Neural progenitor cell (in vitro differentiated cells): Measurements from ENCODE around the gene ZNF501. TPM values are rescaled to one million over a fixed set of nuclear protein-coding genes. Genes with fewer than 3 reads are reported as not detected.

Source experiments
- DNase-seq: peaks from one replicate; pipeline ENCODE4 v3.0.0-alpha.2; 2016; ENCODE audit warnings: low spot score
- H2AFZ ChIP-seq: fragments of 200-600 bp; sonication (generic); replicated peaks from 2 replicates; pipeline ENCODE4 v1.6.1; 2016; ENCODE audit warnings: antibody characterized with exemption
- H3F3A ChIP-seq: fragments of 200-600 bp; sonication (generic); 2 replicates; pipeline ENCODE4 v1.6.1; 2016; ENCODE audit warnings: antibody characterized with exemption, low read depth
- H3K27ac ChIP-seq: fragments of 200-600 bp; sonication (generic); 2 replicates; pipeline ENCODE4 v1.5.1; 2016; ENCODE audit warnings: mild to moderate bottlenecking
- H3K27me3 ChIP-seq: fragments of 200-600 bp; sonication (generic); 2 replicates; pipeline ENCODE4 v1.6.1; 2016; ENCODE audit warnings: mild to moderate bottlenecking, moderate library complexity
- H3K36me3 ChIP-seq: fragments of 200-600 bp; sonication (generic); 2 replicates; pipeline ENCODE4 v1.5.1; 2016
- H3K4me1 ChIP-seq: fragments of 200-600 bp; sonication (generic); 2 replicates; pipeline ENCODE4 v1.6.1; 2016; ENCODE audit warnings: mixed run types
- H3K4me2 ChIP-seq: fragments of 200-600 bp; sonication (generic); 2 replicates; pipeline ENCODE4 v1.6.1; 2016
- H3K4me3 ChIP-seq: fragments of 200-600 bp; sonication (generic); 2 replicates; pipeline ENCODE4 v1.5.1; 2016
- H3K79me2 ChIP-seq: fragments of 200-600 bp; sonication (generic); 2 replicates; pipeline ENCODE4 v1.6.1; 2016; ENCODE audit warnings: low read depth
- H3K9ac ChIP-seq: fragments of 200-600 bp; sonication (generic); 2 replicates; pipeline ENCODE4 v1.6.1; 2016
- H3K9me3 ChIP-seq: fragments of 200-600 bp; sonication (generic); 2 replicates; pipeline ENCODE4 v1.5.1; 2016; ENCODE audit warnings: low read depth
- H4K20me1 ChIP-seq: fragments of 200-600 bp; sonication (generic); 2 replicates; pipeline ENCODE4 v1.6.1; 2016; ENCODE audit warnings: low read depth
- H3K27ac Mint-ChIP-seq: 3 replicates; pipeline ENCODE4 v1.8.0; 2021; ENCODE audit warnings: mixed read lengths
- H3K27me3 Mint-ChIP-seq: 2 replicates; pipeline ENCODE4 v1.8.0; 2022; ENCODE audit warnings: low read depth, mild to moderate bottlenecking, inconsistent platforms, moderate library complexity, mixed read lengths; ENCODE audit not compliant: insufficient read depth
- H3K36me3 Mint-ChIP-seq: 3 replicates; pipeline ENCODE4 v1.8.0; 2021; ENCODE audit warnings: mixed read lengths
- H3K4me1 Mint-ChIP-seq: 3 replicates; pipeline ENCODE4 v1.8.0; 2021; ENCODE audit warnings: mixed read lengths
- H3K4me3 Mint-ChIP-seq: 3 replicates; pipeline ENCODE4 v1.8.0; 2021; ENCODE audit warnings: mild to moderate bottlenecking, moderate library complexity, mixed read lengths
- H3K9me3 Mint-ChIP-seq: 3 replicates; pipeline ENCODE4 v1.8.0; 2020; ENCODE audit warnings: mixed read lengths
- EZH2 ChIP-seq: fragments of 200-600 bp; sonication (generic); IDR thresholded peaks from 2 replicates; pipeline ENCODE4 v1.6.1; 2017; ENCODE audit warnings: antibody characterized with exemption, mild to moderate bottlenecking, moderate library complexity
- EZH2phosphoT487 ChIP-seq: fragments of 200-600 bp; sonication (generic); IDR thresholded peaks from 2 replicates; pipeline ENCODE4 v1.6.1; 2017; ENCODE audit warnings: antibody characterized with exemption
- total RNA-seq: library from RNA; depleted of rRNA; stranded (reverse); fragments of >200 nt; gene quantifications from 2 replicates; pipeline ENCODE4 v1.2.3, GENCODE V29; 2015; ENCODE audit warnings: low replicate concordance
- TF ChIP-seq, protein P1 (sequence below): fragments of 200-600 bp; sonication (generic); IDR thresholded peaks from 2 replicates; pipeline ENCODE4 v1.5.1; 2017; ENCODE audit warnings: antibody characterized with exemption, mild to moderate bottlenecking

The ZNF501 gene
- 9.9 and 12.6 TPM in 2 replicates for total RNA-seq

DNA sequence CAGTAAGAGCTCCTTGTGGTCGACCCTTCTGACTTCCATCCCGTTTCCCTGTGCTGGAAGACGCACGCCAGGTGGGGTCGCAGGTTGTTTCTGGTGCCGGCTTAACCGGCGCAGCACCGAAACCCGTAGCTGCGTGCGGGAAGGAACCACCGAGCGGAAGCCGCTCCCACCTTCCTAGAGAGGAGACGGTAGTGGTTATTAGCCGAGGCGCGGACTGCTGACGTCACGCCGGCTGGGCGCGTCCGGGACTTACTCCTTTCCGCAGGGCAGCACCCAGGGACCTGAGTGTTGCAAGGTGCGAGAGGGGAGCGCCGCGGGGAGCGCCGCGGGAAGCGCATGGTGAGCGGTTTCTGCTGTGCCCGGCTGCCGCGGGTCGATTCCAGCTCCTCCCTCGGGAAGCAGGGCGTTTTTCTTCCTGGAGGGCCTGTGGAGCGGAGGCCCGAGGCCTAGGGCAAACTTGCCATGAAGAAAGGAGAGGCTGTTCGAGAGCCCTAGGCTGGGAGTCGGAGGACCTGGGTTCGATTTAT is at the start of gene ZNF501:
ZNF501 (plus strand) TSS at position 252 of the 527 bp plus-strand sequence. CDS start 4,787 bp downstream, outside the sequence.
- H3K4me3 ChIP-seq = peak within 1 kb of the TSS; percentile 91
- no peak for TF ChIP-seq EZH2phosphoT487
- TF ChIP-seq, protein P1, sequence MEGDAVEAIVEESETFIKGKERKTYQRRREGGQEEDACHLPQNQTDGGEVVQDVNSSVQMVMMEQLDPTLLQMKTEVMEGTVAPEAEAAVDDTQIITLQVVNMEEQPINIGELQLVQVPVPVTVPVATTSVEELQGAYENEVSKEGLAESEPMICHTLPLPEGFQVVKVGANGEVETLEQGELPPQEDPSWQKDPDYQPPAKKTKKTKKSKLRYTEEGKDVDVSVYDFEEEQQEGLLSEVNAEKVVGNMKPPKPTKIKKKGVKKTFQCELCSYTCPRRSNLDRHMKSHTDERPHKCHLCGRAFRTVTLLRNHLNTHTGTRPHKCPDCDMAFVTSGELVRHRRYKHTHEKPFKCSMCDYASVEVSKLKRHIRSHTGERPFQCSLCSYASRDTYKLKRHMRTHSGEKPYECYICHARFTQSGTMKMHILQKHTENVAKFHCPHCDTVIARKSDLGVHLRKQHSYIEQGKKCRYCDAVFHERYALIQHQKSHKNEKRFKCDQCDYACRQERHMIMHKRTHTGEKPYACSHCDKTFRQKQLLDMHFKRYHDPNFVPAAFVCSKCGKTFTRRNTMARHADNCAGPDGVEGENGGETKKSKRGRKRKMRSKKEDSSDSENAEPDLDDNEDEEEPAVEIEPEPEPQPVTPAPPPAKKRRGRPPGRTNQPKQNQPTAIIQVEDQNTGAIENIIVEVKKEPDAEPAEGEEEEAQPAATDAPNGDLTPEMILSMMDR = no peak
- no peak for TF ChIP-seq EZH2
- no peaks in the 10 kb centered on the region for H3K4me1 ChIP-seq
- H3K9me3 ChIP-seq = peaks cover 42% of the 10 kb centered on the region
- peak within 1 kb of the TSS; percentile 99 for H2AFZ ChIP-seq
- peaks cover 6% of the 10 kb centered on the region for H3K79me2 ChIP-seq
- H3F3A ChIP-seq = peaks cover 5% of the 10 kb centered on the region
- Mint-ChIP-seq H3K27ac (no peak within 1 kb of the TSS), H3K9me3 (peaks cover 64% of the 10 kb centered on the region), H3K4me3 (peak within 1 kb of the TSS; percentile 65), H3K36me3 (peaks cover 11% of the 10 kb centered on the region), H3K27me3 (no peaks in the 10 kb centered on the region), H3K4me1 (no peaks in the 10 kb centered on the region)
- H3K9ac ChIP-seq = peak within 1 kb of the TSS; percentile 75
- no peak within 1 kb of the TSS for H3K27ac ChIP-seq
- peaks cover 33% of the 10 kb centered on the region for H3K36me3 ChIP-seq
- DNase-seq = peak; percentile 89
- no peaks in the 10 kb centered on the region for H4K20me1 ChIP-seq
- peak within 1 kb of the TSS; percentile 76 for H3K4me2 ChIP-seq
- H3K27me3 ChIP-seq = no peaks in the 10 kb centered on the region

DNA sequence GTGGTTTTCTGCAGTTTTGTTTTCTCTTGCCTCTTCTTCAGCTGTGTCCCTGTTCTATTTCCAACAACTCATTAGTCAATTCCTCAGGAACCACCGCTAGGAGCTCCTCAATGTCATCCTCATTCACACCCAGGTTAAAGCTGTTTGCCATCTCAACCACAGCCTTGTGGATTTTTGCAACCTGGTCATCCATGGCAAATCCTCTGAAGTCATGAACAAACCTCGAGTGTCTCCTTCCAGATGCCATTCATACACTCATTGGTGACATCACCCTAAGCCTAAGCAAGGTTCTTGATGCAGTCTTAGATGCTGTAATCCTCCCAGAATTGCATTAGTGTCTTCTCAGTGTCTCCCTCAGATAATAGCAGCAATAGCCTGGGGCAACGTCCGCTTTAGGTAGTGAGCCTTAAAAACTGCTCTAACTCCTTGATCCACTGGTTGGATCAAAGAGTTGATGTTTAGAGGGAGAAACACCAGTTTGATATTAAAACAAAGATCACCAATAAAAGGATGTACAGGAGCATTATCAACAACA is 48.4 kb upstream of the ZNF501 start:
- no peak for TF ChIP-seq EZH2
- no peak for TF ChIP-seq EZH2phosphoT487
- TF ChIP-seq, protein P1 = no peak
- no peaks in the 10 kb centered on the region for H3K9me3 ChIP-seq
- H3K4me1 Mint-ChIP-seq = peaks cover 3% of the 10 kb centered on the region
- no peak overlapping the region for H3K4me2 ChIP-seq
- H3F3A ChIP-seq = no peaks in the 10 kb centered on the region
- H3K79me2 ChIP-seq = no peaks in the 10 kb centered on the region
- H2AFZ ChIP-seq = no peak overlapping the region
- no peak overlapping the region for H3K4me3 ChIP-seq
- peaks cover 22% of the 10 kb centered on the region for H3K36me3 Mint-ChIP-seq
- no peaks in the 10 kb centered on the region for H3K27me3 ChIP-seq
- no peaks in the 10 kb centered on the region for H3K36me3 ChIP-seq
- no peaks in the 10 kb centered on the region for H4K20me1 ChIP-seq
- H3K27me3 Mint-ChIP-seq = peaks cover 5% of the 10 kb centered on the region
- H3K4me3 Mint-ChIP-seq = no peak overlapping the region
- no peak overlapping the region for H3K27ac ChIP-seq
- no peak for DNase-seq
- H3K27ac Mint-ChIP-seq = no peak overlapping the region
- H3K4me1 ChIP-seq = no peaks in the 10 kb centered on the region
- no peak overlapping the region for H3K9ac ChIP-seq
- peaks cover 39% of the 10 kb centered on the region for H3K9me3 Mint-ChIP-seq

DNA sequence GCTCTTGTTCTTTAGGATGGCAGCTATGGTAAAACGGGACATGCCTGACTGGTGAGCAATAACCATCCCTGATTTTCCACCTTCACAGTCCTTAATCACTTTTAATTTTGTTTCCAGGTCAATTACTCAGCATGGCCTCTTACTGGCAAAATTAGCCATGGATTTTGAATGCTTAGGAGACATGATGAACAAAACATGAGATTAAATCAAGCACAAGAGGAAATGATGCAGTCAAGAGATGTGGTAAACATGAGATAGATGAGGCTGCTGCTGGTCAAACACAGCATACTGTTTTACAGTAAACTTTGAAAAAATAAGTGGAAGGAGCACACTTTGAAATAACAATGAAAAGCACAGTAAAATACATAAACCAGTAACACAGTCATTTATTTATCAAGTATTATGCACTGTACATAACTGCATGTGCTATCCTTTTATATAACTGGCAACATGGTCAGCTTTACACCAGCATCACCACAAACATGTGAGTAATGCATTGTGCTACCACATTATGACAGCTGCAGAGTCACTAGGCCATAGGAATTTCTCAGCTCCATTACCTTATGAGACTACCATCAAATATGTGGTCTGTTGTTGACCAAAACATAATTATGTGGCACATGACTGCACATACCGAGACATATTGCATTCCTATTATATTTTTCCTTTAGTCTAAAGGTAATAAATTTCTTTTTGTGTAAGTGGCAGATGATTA is 47.1 kb upstream of the ZNF501 start:
- peaks cover 22% of the 10 kb centered on the region for H3K36me3 Mint-ChIP-seq
- Histone ChIP-seq H3K4me3 (no peak overlapping the region), H3K4me2 (no peak overlapping the region), H2AFZ (no peak overlapping the region), H3K4me1 (no peaks in the 10 kb centered on the region), H3K79me2 (no peaks in the 10 kb centered on the region), H3F3A (no peaks in the 10 kb centered on the region), H4K20me1 (no peaks in the 10 kb centered on the region), H3K9me3 (no peaks in the 10 kb centered on the region), H3K36me3 (no peaks in the 10 kb centered on the region), H3K27ac (no peak overlapping the region), H3K27me3 (no peaks in the 10 kb centered on the region), H3K9ac (no peak overlapping the region)
- H3K4me1 Mint-ChIP-seq = peaks cover 3% of the 10 kb centered on the region
- no peak for TF ChIP-seq EZH2
- DNase-seq = no peak
- H3K27ac Mint-ChIP-seq = no peak overlapping the region
- no peak overlapping the region for H3K4me3 Mint-ChIP-seq
- peaks cover 5% of the 10 kb centered on the region for H3K27me3 Mint-ChIP-seq
- peaks cover 43% of the 10 kb centered on the region for H3K9me3 Mint-ChIP-seq
